ENCODE measurements around the gene FAM120AOS. TPM values are rescaled to one million over a fixed set of nuclear protein-coding genes. Genes with fewer than 3 reads are reported as not detected.

Gene FAM120AOS
- total RNA-seq, 4 donors from 2014 or later: 51.7 to 80.3 (median 58.4) TPM

- H3K4me1 ChIP-seq: peaks cover 13 to 84% (median 20%) of the 10 kb centered on the region in 3 donors
- ATAC-seq: no peak
- no peaks in the 10 kb centered on the region for H3K9me3 ChIP-seq
- H3K27me3 ChIP-seq: no peaks in the 10 kb centered on the region
- 25 to 70% methylated on average over 1 of the region's 1 CpG for WGBS, 2 donors (ENCODE audit: low coverage in 1 of 2)
- H3K4me3 ChIP-seq: no peak overlapping the region
- TF ChIP-seq POLR2AphosphoS5 (IDR thresholded peaks at IDR 0.05) (no peak), CTCF (IDR thresholded peaks at IDR 0.05) (no peak), POLR2A (IDR thresholded peaks at IDR 0.05) (no peak), EP300 (IDR thresholded peaks at IDR 0.05) (no peak)
- no peak overlapping the region for H3K27ac ChIP-seq
- H3K36me3 ChIP-seq: no peaks in the 10 kb centered on the region
Measured at GRCh38 chr9:93457006-93457405, 3.6 kb upstream of the FAM120AOS start.

- ATAC-seq: no peak
- Histone ChIP-seq H3K9me3 (no peaks in the 10 kb centered on the region), H3K4me1 (peaks cover 13 to 79% (median 20%) of the 10 kb centered on the region in 3 donors), H3K27ac (peak overlapping the region in 1 of 4 donors; percentile 98), H3K4me3 (no peak overlapping the region), H3K36me3 (no peaks in the 10 kb centered on the region), H3K27me3 (no peaks in the 10 kb centered on the region)
- no peak for TF ChIP-seq EP300 (IDR thresholded peaks at IDR 0.05)
- WGBS, 2 donors (ENCODE audit: low coverage in 1 of 2): 53 to 66% methylated on average over 2 of the region's 2 CpGs
Measured at GRCh38 chr9:93456504-93456903, 3.1 kb upstream of the FAM120AOS start.

- H3K27me3 ChIP-seq: no peaks in the 10 kb centered on the region
- H3K4me3 ChIP-seq: no peak overlapping the region
- H3K36me3 ChIP-seq: no peaks in the 10 kb centered on the region
- 71 to 89% methylated on average over 1 of the region's 1 CpG for WGBS, 2 donors (ENCODE audit: low coverage in 1 of 2)
- H3K27ac ChIP-seq: peak overlapping the region in 1 of 4 donors; percentile 98
- peaks cover 13 to 74% (median 20%) of the 10 kb centered on the region in 3 donors for H3K4me1 ChIP-seq
- H3K9me3 ChIP-seq: no peaks in the 10 kb centered on the region
- TF ChIP-seq CTCF (IDR thresholded peaks at IDR 0.05) (no peak), POLR2AphosphoS5 (IDR thresholded peaks at IDR 0.05) (no peak), POLR2A (IDR thresholded peaks at IDR 0.05) (no peak), EP300 (IDR thresholded peaks at IDR 0.05) (no peak)
- no peak for ATAC-seq
Measured at GRCh38 chr9:93456022-93456421, 2.6 kb upstream of the FAM120AOS start.

GRCh38 chr9:93452710-93453046, 703 bp downstream of the FAM120AOS start:
- H3K9me3 ChIP-seq: no peaks in the 10 kb centered on the region
- WGBS, 2 donors (ENCODE audit: low coverage in 1 of 2): 0% methylated on average over 1 of the region's 10 CpGs
- TF ChIP-seq POLR2A (IDR thresholded peaks at IDR 0.05) (no peak), EP300 (IDR thresholded peaks at IDR 0.05) (no peak), POLR2AphosphoS5 (IDR thresholded peaks at IDR 0.05) (no peak), CTCF (IDR thresholded peaks at IDR 0.05) (no peak)
- peak overlapping the region; percentile 69 to 91 for H3K4me3 ChIP-seq
- H3K4me1 ChIP-seq: peaks cover 6 to 65% (median 16%) of the 10 kb centered on the region in 3 donors
- peak overlapping the region; percentile 74 to 98 (median 96) for H3K27ac ChIP-seq
- no peaks in the 10 kb centered on the region for H3K27me3 ChIP-seq
- no peak for ATAC-seq
- H3K36me3 ChIP-seq: peaks cover 0 to 15% of the 10 kb centered on the region in 2 donors

GRCh38 chr9:93451849-93452709, 1.3 kb downstream of the FAM120AOS start:
- Histone ChIP-seq H3K4me1 (peaks cover 6 to 59% (median 16%) of the 10 kb centered on the region in 3 donors), H3K9me3 (no peaks in the 10 kb centered on the region), H3K27ac (peak overlapping the region; percentile 74 to 98 (median 96)), H3K36me3 (peaks cover 0 to 21% of the 10 kb centered on the region in 2 donors), H3K4me3 (peak overlapping the region; percentile 69 to 91), H3K27me3 (no peaks in the 10 kb centered on the region)
- peak; percentile 28 for ATAC-seq
- no CpG with 5 or more reads among the region's 92 CpGs for WGBS, 2 donors (ENCODE audit: low coverage in 1 of 2)
- TF ChIP-seq EP300 (IDR thresholded peaks at IDR 0.05): no peak
- TF ChIP-seq CTCF (IDR thresholded peaks at IDR 0.05): peak in 3 of 4 experiments; percentile 37 to 63 (median 39)
- peak; percentile 6 to 13 for TF ChIP-seq POLR2A (IDR thresholded peaks at IDR 0.05)
